Tibial artery (tissue), 4 donors: ENCODE results near the gene RNF144B.
"Not testable (repeated sequence)": the region's sequence is repeated elsewhere in the genome, so short reads cannot be mapped to it uniquely, and the experiment has no call there.

Experiments used
- DNase-seq, 2 donors: peaks; one replicate each; pipeline ENCODE4 v3.0.0-alpha.2; 2019
- H3K27ac ChIP-seq, 2 donors: fragments of 200-600 bp; sonication (generic) in 1 of 2; 1 replicate in 1 of 2; 2 replicates in 1 of 2; pipeline ENCODE4 v1.5.1; 2018 to 2019; ENCODE audit warnings: mild to moderate bottlenecking in 1 of 2
- H3K27me3 ChIP-seq, 2 donors: fragments of 200-600 bp; sonication (generic) in 1 of 2; one replicate each; pipeline versions ENCODE4 v1.5.1 to v1.6.0; 2016 to 2019
- H3K36me3 ChIP-seq, 3 donors: fragments of 200-600 bp; sonication (generic) in 2 of 3; one replicate each; pipeline ENCODE4 v1.5.1; 2016 to 2019; ENCODE audit warnings: mild to moderate bottlenecking in 2 of 3
- H3K4me1 ChIP-seq, 4 donors: fragments of 200-600 bp; sonication (generic) in 2 of 4; 1 replicate in 3 of 4; 2 replicates in 1 of 4; pipeline ENCODE4 v1.5.1; 2016 to 2019
- H3K4me3 ChIP-seq, 2 donors: fragments of 200-600 bp; sonication (generic) in 1 of 2; 1 replicate in 1 of 2; 2 replicates in 1 of 2; pipeline ENCODE4 v1.5.1; 2018 to 2019; ENCODE audit warnings: mild to moderate bottlenecking in 2 of 2
- H3K9me3 ChIP-seq, 3 donors: fragments of 200-600 bp; sonication (generic) in 1 of 3; one replicate each; pipeline ENCODE4 v1.5.1; 2016 to 2019
- intact Hi-C: fragments of 100-400 bp; cut with DNase I; formaldehyde crosslinking; loops from one replicate; pipeline ENCODE4 v1.15.0; 2023; ENCODE audit warnings: low total_unique reads
- TF ChIP-seq, protein P1 (sequence below), 2 experiments: fragments of 200-600 bp in 1 of 2; fragments of 450-650 bp in 1 of 2; IDR thresholded peaks; one replicate each; pipeline ENCODE4 v1.5.1; 2017 to 2019; ENCODE audit warnings: antibody characterized with exemption in 2 of 2, mild to moderate bottlenecking in 1 of 2, moderate library complexity in 1 of 2

The RNF144B gene

GRCh38 chr6:18446771-18447170 lies 59.6 kb downstream of the RNF144B start:
- Histone ChIP-seq H3K27ac (no peak overlapping the region), H3K4me1 (peaks cover 0 to 22% (median 2%) of the 10 kb centered on the region in 4 donors), H3K27me3 (no peaks in the 10 kb centered on the region), H3K4me3 (no peak overlapping the region), H3K36me3 (no peaks in the 10 kb centered on the region), H3K9me3 (no peaks in the 10 kb centered on the region)
- TF ChIP-seq, protein P1, sequence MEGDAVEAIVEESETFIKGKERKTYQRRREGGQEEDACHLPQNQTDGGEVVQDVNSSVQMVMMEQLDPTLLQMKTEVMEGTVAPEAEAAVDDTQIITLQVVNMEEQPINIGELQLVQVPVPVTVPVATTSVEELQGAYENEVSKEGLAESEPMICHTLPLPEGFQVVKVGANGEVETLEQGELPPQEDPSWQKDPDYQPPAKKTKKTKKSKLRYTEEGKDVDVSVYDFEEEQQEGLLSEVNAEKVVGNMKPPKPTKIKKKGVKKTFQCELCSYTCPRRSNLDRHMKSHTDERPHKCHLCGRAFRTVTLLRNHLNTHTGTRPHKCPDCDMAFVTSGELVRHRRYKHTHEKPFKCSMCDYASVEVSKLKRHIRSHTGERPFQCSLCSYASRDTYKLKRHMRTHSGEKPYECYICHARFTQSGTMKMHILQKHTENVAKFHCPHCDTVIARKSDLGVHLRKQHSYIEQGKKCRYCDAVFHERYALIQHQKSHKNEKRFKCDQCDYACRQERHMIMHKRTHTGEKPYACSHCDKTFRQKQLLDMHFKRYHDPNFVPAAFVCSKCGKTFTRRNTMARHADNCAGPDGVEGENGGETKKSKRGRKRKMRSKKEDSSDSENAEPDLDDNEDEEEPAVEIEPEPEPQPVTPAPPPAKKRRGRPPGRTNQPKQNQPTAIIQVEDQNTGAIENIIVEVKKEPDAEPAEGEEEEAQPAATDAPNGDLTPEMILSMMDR (IDR thresholded peaks at IDR 0.05) = no peak
- intact Hi-C loops = no loop called here
- DNase-seq = no peak

GRCh38 chr6:18447552-18447951 lies 60.4 kb downstream of the RNF144B start:
- H3K27me3 ChIP-seq = no peaks in the 10 kb centered on the region
- TF ChIP-seq, protein P1 (IDR thresholded peaks at IDR 0.05) = no peak
- H3K27ac ChIP-seq = no peak overlapping the region
- H3K36me3 ChIP-seq = no peaks in the 10 kb centered on the region
- intact Hi-C loops = no loop called here
- no peak for DNase-seq
- H3K4me1 ChIP-seq = peaks cover 0 to 22% (median 2%) of the 10 kb centered on the region in 4 donors
- no peaks in the 10 kb centered on the region for H3K9me3 ChIP-seq
- H3K4me3 ChIP-seq = no peak overlapping the region

- H3K4me3 ChIP-seq = no peak overlapping the region
- intact Hi-C loops = no loop called here
- no peaks in the 10 kb centered on the region for H3K36me3 ChIP-seq
- no peaks in the 10 kb centered on the region for H3K27me3 ChIP-seq
- H3K27ac ChIP-seq = no peak overlapping the region
- no peaks in the 10 kb centered on the region for H3K4me1 ChIP-seq
- DNase-seq = no peak
- TF ChIP-seq, protein P1 (IDR thresholded peaks at IDR 0.05) = no peak
- H3K9me3 ChIP-seq = no peaks in the 10 kb centered on the region
Measured at GRCh38 chr6:18451756-18452155, 64.6 kb downstream of the RNF144B start.

GRCh38 chr6:18454446-18454845 lies 67.3 kb downstream of the RNF144B start:
- H3K27ac ChIP-seq = no peak overlapping the region
- TF ChIP-seq, protein P1 (IDR thresholded peaks at IDR 0.05) = no peak
- H3K36me3 ChIP-seq = peaks cover under 1 to 1% (median under 1%) of the 10 kb centered on the region in 3 donors
- H3K4me1 ChIP-seq = peaks cover 0 to 4% (median 0%) of the 10 kb centered on the region in 4 donors
- no peak for DNase-seq
- no peak overlapping the region for H3K4me3 ChIP-seq
- H3K9me3 ChIP-seq = no peaks in the 10 kb centered on the region
- intact Hi-C loops = no loop called here
- no peaks in the 10 kb centered on the region for H3K27me3 ChIP-seq

GRCh38 chr6:18457065-18457737 lies 70.1 kb downstream of the RNF144B start:
- Histone ChIP-seq H3K4me3 (no peak overlapping the region), H3K36me3 (peaks cover 9 to 12% (median 10%) of the 10 kb centered on the region in 3 donors), H3K27ac (no peak overlapping the region), H3K4me1 (peaks cover 0 to 4% (median 0%) of the 10 kb centered on the region in 4 donors), H3K27me3 (no peaks in the 10 kb centered on the region), H3K9me3 (no peaks in the 10 kb centered on the region)
- TF ChIP-seq, protein P1 (IDR thresholded peaks at IDR 0.05) = no peak
- DNase-seq = no peak
- intact Hi-C loops = no loop called here

GRCh38 chr6:18458086-18458485 lies 70.9 kb downstream of the RNF144B start:
- H3K36me3 ChIP-seq = peaks cover 9 to 14% (median 10%) of the 10 kb centered on the region in 3 donors
- H3K27ac ChIP-seq, H3K4me1 ChIP-seq, H3K27me3 ChIP-seq, intact Hi-C loops, H3K4me3 ChIP-seq, DNase-seq, H3K9me3 ChIP-seq: not testable (repeated sequence)
